ENCODE data around the gene HPCAL1. TPM values are rescaled to one million over a fixed set of nuclear protein-coding genes. Genes with fewer than 3 reads are reported as not detected.

HPCAL1 gene
- total and polyA plus RNA-seq, 10 of the 15 experiments (the other 5 are each of a cell fraction or from before 2014, with no cell fraction given), result 0.40 to 12.8 (median 7.9) TPM

DNA sequence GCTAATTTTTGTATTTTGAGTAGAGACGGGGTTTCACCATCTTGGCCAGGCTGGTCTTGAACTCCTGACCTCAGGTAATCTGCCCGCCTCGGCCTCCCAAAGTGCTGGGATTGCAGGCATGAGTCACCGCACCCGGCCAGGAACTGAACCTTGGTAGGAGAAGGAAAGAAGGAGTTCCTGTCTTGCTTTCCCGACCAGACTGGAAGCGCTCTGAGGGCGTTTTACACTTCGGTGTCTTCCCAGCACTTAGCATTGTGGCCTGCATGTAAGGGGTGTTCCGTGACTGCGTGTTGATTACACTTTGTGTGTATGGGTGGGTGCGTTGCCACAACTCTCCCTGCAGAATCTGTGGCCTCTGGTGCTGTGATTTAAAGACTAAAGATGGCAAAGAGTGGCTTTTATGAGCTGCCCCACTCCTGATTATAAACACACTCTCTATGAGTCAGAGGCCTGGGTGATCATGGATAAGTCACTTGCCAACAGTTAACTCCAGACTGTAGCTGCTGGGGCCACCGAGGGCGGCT, 99.4 kb downstream of the HPCAL1 start:
- intact Hi-C loops (cut with micrococcal nuclease; ENCODE audit: unreplicated experiment), result no loop called here
- SMC1A ChIA-PET (ENCODE audit: uncharacterized antibody, unreplicated experiment), result interaction anchor here (1.0 kb wide), 1 partner anchor 97 kb away, joined by 3 read pairs; no protein-coding TSS in a partner anchor
- no peak for FAIRE-seq

More for the DNA sequence above, 99.4 kb downstream of the HPCAL1 start:
- no peak for TF ChIP-seq ZBTB11 (CRISPR knock-in tag; IDR thresholded peaks at IDR 0.05)
- TF ChIP-seq BMI1 (IDR thresholded peaks at IDR 0.05; ENCODE audit: borderline replicate concordance), result no peak
- no peak for TF ChIP-seq REST (IDR thresholded peaks at IDR 0.05; ENCODE audit: low read depth, low read length)
- TF ChIP-seq PBX3 (IDR thresholded peaks at IDR 0.05; ENCODE audit: insufficient replicate concordance, low read depth, low read length), result no peak
- no peak for TF ChIP-seq MXI1 (IDR thresholded peaks at IDR 0.05; ENCODE audit: low read depth, low read length)
- no peak for TF ChIP-seq SUZ12 (IDR thresholded peaks at IDR 0.05; ENCODE audit: unreplicated experiment)
- no peak for TF ChIP-seq TCF7 (IDR thresholded peaks at IDR 0.05; ENCODE audit: borderline replicate concordance)
- no peak for TF ChIP-seq POU2F2 (IDR thresholded peaks at IDR 0.05; ENCODE audit: borderline replicate concordance, low read depth, low read length)
- no peak for TF ChIP-seq WRNIP1 (IDR thresholded peaks at IDR 0.05; ENCODE audit: borderline replicate concordance, low read depth, low read length)
- TF ChIP-seq ZNF207 (IDR thresholded peaks at IDR 0.05; ENCODE audit: borderline replicate concordance), result no peak
- no peak for TF ChIP-seq STAT3 (IDR thresholded peaks at IDR 0.05; ENCODE audit: low read depth, low read length)
- no peak for TF ChIP-seq TBL1XR1 (IDR thresholded peaks at IDR 0.05; ENCODE audit: low read depth, low read length)
- TF ChIP-seq FOXK2 (IDR thresholded peaks at IDR 0.05), result no peak
- TF ChIP-seq ZZZ3 (IDR thresholded peaks at IDR 0.05; ENCODE audit: control insufficient read depth, insufficient read length, low read depth), result no peak
- TF ChIP-seq PAX8 (IDR thresholded peaks at IDR 0.05), result no peak
- TF ChIP-seq ZNF622 (IDR thresholded peaks at IDR 0.05), result no peak
- DNase-seq (ENCODE audit: low read depth, low spot score) (no peak), ATAC-seq (no peak)
- Histone ChIP-seq H3K9me3 (replicated peaks; ENCODE audit: control insufficient read depth, insufficient read depth, low read length) (peaks cover 1% of the 10 kb centered on the region; the same call in 2 of the 3 replicates), H4K20me1 (ENCODE audit: control insufficient read depth, insufficient read depth) (no peaks in the 10 kb centered on the region), H3K9ac (ENCODE audit: control insufficient read depth, insufficient read depth, low read length) (no peak overlapping the region), H3K27ac (ENCODE audit: control insufficient read depth, insufficient read depth) (no peak overlapping the region), H3K4me3 (no peak overlapping the region), H3K36me3 (ENCODE audit: control insufficient read depth in 2 of 2, insufficient read depth in 2 of 2, low read length in 1 of 2) (no peaks in the 10 kb centered on the region; a peak in 1 of 4 replicates), H2AFZ (ENCODE audit: control insufficient read depth, low read depth, low read length) (no peak overlapping the region), H3K4me2 (ENCODE audit: control insufficient read depth, insufficient read depth) (no peak overlapping the region), H3K27me3 (replicated peaks in 1 of 2; ENCODE audit: control insufficient read depth in 2 of 2, insufficient read depth in 2 of 2, low read length in 1 of 2) (no peaks in the 10 kb centered on the region), H3K79me2 (ENCODE audit: control insufficient read depth, insufficient read depth, low read length) (no peaks in the 10 kb centered on the region), H3K4me1 (ENCODE audit: control insufficient read depth, insufficient read depth, low read length) (peaks cover 8% of the 10 kb centered on the region)
- in situ Hi-C loops (cut with MboI), result no loop called here
- ChIA-PET POLR2A (interaction anchor here (0.7 to 1.1 kb wide), 2 partner anchors 12 to 274 kb away, joined by 3 read pairs; no protein-coding TSS in a partner anchor), RAD21 (ENCODE audit: unreplicated experiment) (interaction anchor here (1.3 kb wide), 1 partner anchor 20 kb away, joined by 3 read pairs; no protein-coding TSS in a partner anchor), CTCF (interaction anchor here (0.6 to 1.1 kb wide), 2 partner anchors 10 to 376 kb away, joined by 3 read pairs; no protein-coding TSS in a partner anchor)
- 79% methylated on average over 14 of the region's 14 CpGs for WGBS (ENCODE audit: insufficient coverage, insufficient replicate concordance, low lambda C conversion rate, missing lambda C conversion rate)
- no TSS peak for BruUV-seq (replicated peaks)
